ENCODE data around the gene RNU5B-1. TPM values are rescaled to one million over a fixed set of nuclear protein-coding genes. Genes with fewer than 3 reads are reported as not detected.

RNU5B-1 gene
- total and polyA plus RNA-seq, 2 of the 4 experiments (the other 2 are of a cell fraction), result not detected

DNA sequence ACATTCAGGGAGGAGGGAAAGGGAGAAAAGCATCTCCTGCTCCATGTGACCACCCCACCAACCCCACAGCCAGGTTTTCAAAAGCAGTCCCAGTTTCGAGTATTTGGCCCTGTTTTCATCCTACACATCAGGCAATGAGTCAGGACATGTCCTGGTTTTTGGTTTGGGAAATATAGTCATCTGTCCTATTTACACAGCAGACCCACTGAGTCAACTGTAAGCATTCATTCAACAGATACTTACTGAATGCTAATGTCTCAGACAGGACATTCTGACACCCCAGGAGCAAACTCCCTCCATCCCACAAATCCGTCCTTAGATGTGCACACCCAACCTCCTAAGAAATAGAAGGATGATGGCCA, 40.4 kb downstream of the RNU5B-1 start:
- Histone ChIP-seq H3K56ac (ENCODE audit: extremely low read depth, insufficient read depth, low read length) (no peak overlapping the region), H2AK5ac (ENCODE audit: low read depth, low read length) (no peak overlapping the region), H3K4ac (ENCODE audit: low read depth, low read length) (no peak overlapping the region), H3K14ac (replicated peaks; ENCODE audit: low read depth, low read length) (no peak overlapping the region), H3K9me1 (ENCODE audit: insufficient read depth, low read length) (no peaks in the 10 kb centered on the region; the same call in 1 of the 2 replicates), H2BK120ac (ENCODE audit: low read depth, low read length) (no peak overlapping the region), H3K18ac (ENCODE audit: low read depth, low read length) (no peak overlapping the region), H2BK15ac (ENCODE audit: low read depth, low read length) (no peak overlapping the region), H3K4me3 (ENCODE audit: insufficient read depth, low read depth, low read length) (no peak overlapping the region), H3K23ac (ENCODE audit: low read depth, low read length) (no peak overlapping the region), H3K36me3 (ENCODE audit: control insufficient read depth, insufficient read depth, low read length) (no peaks in the 10 kb centered on the region), H3K27me3 (ENCODE audit: control insufficient read depth, insufficient read depth, low read length) (peaks cover 58% of the 10 kb centered on the region), H4K20me1 (ENCODE audit: insufficient read depth, low read length) (no peaks in the 10 kb centered on the region), H3K9ac (ENCODE audit: low read depth, low read length) (no peak overlapping the region), H3K4me2 (ENCODE audit: low read depth, low read length) (no peak overlapping the region), H2BK5ac (ENCODE audit: low read depth, low read length, poor library complexity, severe bottlenecking) (no peak overlapping the region), H3K27ac (ENCODE audit: insufficient read depth, low read length) (no peak overlapping the region), H3K4me1 (ENCODE audit: control insufficient read depth, insufficient read depth, low read length) (no peaks in the 10 kb centered on the region), H2AFZ (replicated peaks; ENCODE audit: low read length, poor library complexity) (no peak overlapping the region), H3K9me3 (ENCODE audit: control insufficient read depth, insufficient read depth, low read length) (no peaks in the 10 kb centered on the region), H2AK9ac (replicated peaks; ENCODE audit: low read depth, low read length, poor library complexity) (no peak overlapping the region), H4K91ac (ENCODE audit: insufficient read depth, low read depth, low read length) (no peak overlapping the region), H4K8ac (ENCODE audit: low read depth in 2 of 2, low read length in 2 of 2) (no peak overlapping the region), H2BK20ac (ENCODE audit: low read depth, low read length) (no peak overlapping the region), H4K5ac (ENCODE audit: low read depth, low read length) (no peak overlapping the region), H3K79me1 (ENCODE audit: low read depth in 1 of 2, low read length in 2 of 2) (no peaks in the 10 kb centered on the region)
- intact Hi-C loops (cut with micrococcal nuclease), result no loop called here
- TF ChIP-seq FOS (IDR thresholded peaks at IDR 0.05; ENCODE audit: low read depth, low read length), result no peak
- TF ChIP-seq MXI1 (IDR thresholded peaks at IDR 0.05; ENCODE audit: borderline replicate concordance, low read depth, low read length), result no peak
- no peak for TF ChIP-seq CEBPB (IDR thresholded peaks at IDR 0.05; ENCODE audit: low read depth, low read length)
- TF ChIP-seq, protein P1, sequence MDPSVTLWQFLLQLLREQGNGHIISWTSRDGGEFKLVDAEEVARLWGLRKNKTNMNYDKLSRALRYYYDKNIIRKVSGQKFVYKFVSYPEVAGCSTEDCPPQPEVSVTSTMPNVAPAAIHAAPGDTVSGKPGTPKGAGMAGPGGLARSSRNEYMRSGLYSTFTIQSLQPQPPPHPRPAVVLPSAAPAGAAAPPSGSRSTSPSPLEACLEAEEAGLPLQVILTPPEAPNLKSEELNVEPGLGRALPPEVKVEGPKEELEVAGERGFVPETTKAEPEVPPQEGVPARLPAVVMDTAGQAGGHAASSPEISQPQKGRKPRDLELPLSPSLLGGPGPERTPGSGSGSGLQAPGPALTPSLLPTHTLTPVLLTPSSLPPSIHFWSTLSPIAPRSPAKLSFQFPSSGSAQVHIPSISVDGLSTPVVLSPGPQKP (IDR thresholded peaks at IDR 0.05; ENCODE audit: borderline replicate concordance, low read depth, low read length), result no peak
- TF ChIP-seq BHLHE40 (IDR thresholded peaks at IDR 0.05; ENCODE audit: low read depth, low read length), result no peak
- no peak for TF ChIP-seq MAZ (IDR thresholded peaks at IDR 0.05; ENCODE audit: borderline replicate concordance, low read depth, low read length)
- CTCF ChIA-PET, result no interaction called here
- in situ Hi-C loops (cut with MboI; ENCODE audit: low sequenced_read_pairs), result no loop called here
- POLR2A ChIA-PET (ENCODE audit: unreplicated experiment), result no interaction called here
- WGBS, 2 experiments (ENCODE audit: extremely low coverage in 2 of 2, insufficient read length in 1 of 2), result no CpG with 5 or more reads among the region's 2 CpGs
- DNase-seq (peak; percentile 12), ATAC-seq (ENCODE audit: low read depth) (no peak)
- no TSS peak for BruUV-seq (replicated peaks)
- dilution Hi-C loops (cut with HindIII; ENCODE audit: low sequenced_read_pairs, unreplicated experiment), result no loop called here
